OCI-LY7 (cell line): ENCODE data around the gene MYH6.

Experiments used
- EZH2phosphoT487 ChIP-seq: fragments of 200-600 bp; sonication (generic); IDR thresholded peaks from 2 replicates; pipeline ENCODE4 v1.6.1; 2018; ENCODE audit warnings: low read depth, borderline replicate concordance, mild to moderate bottlenecking, mixed run types, antibody characterized with exemption, low read length, moderate library complexity, mixed read lengths
- TF ChIP-seq, protein P1 (sequence below): fragments of 200-600 bp; sonication (generic); conservative IDR thresholded peaks from 2 replicates; pipeline ENCODE4 v1.5.1; 2014; ENCODE audit warnings: mild to moderate bottlenecking, antibody characterized with exemption, low read length, moderate library complexity, mixed read lengths

DNA sequence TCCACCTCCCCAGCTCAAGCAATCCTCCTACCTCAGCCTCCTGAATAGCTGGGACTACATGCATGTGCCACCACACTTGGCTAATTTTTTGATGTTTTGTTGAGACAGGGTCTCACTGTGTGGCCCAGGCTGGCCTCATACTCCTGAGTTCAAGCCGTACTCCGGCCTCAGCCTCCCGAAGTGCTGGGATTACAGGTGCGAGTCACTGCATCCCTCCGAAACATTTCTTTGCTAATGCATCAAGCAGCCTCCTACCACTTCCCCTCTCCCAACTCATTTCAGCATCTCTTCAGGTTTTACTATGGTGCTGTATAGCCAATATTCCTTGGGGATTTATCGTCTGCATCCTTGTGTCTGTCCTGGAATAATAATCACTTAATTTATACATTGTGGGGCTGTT lies 53.1 kb downstream of the MYH6 start:
- TF ChIP-seq, protein P1, sequence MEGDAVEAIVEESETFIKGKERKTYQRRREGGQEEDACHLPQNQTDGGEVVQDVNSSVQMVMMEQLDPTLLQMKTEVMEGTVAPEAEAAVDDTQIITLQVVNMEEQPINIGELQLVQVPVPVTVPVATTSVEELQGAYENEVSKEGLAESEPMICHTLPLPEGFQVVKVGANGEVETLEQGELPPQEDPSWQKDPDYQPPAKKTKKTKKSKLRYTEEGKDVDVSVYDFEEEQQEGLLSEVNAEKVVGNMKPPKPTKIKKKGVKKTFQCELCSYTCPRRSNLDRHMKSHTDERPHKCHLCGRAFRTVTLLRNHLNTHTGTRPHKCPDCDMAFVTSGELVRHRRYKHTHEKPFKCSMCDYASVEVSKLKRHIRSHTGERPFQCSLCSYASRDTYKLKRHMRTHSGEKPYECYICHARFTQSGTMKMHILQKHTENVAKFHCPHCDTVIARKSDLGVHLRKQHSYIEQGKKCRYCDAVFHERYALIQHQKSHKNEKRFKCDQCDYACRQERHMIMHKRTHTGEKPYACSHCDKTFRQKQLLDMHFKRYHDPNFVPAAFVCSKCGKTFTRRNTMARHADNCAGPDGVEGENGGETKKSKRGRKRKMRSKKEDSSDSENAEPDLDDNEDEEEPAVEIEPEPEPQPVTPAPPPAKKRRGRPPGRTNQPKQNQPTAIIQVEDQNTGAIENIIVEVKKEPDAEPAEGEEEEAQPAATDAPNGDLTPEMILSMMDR = no peak
- no peak for TF ChIP-seq EZH2phosphoT487
